ENCODE results near the gene MRPS27. TPM values are rescaled to one million over a fixed set of nuclear protein-coding genes. Genes with fewer than 3 reads are reported as not detected.

MRPS27 gene
- total and polyA plus RNA-seq, 2 experiments from 2014 or later = 36.4 to 58.5 TPM

- Histone ChIP-seq H3K9ac (peak overlapping the region; percentile 63), H3K27ac (peak overlapping the region; percentile 81), H3K27me3 (replicated peaks; ENCODE audit: insufficient read depth) (no peaks in the 10 kb centered on the region), H3F3A (ENCODE audit: insufficient read depth) (peaks cover 76% of the 10 kb centered on the region), H3K9me2 (ENCODE audit: insufficient read depth) (no peaks in the 10 kb centered on the region), H3K4me3 (peak overlapping the region; percentile 56), H3K4me2 (ENCODE audit: unreplicated experiment) (peak overlapping the region; percentile 77), H3K36me3 (ENCODE audit: low read depth) (peaks cover 32% of the 10 kb centered on the region), H2AFZ (no peak overlapping the region), H3K9me3 (ENCODE audit: low read depth) (no peaks in the 10 kb centered on the region), H3K79me2 (ENCODE audit: insufficient read depth) (no peaks in the 10 kb centered on the region), H4K20me1 (ENCODE audit: insufficient read depth) (no peaks in the 10 kb centered on the region), H3K4me1 (ENCODE audit: insufficient read depth) (peaks cover 39% of the 10 kb centered on the region)
- DNase-seq = peak; percentile 87
- 27 to 39% methylated on average over 6 of the region's 6 CpGs for WGBS, 2 experiments (ENCODE audit: low coverage in 1 of 2, low lambda C conversion rate in 2 of 2, missing lambda C conversion rate in 2 of 2)
- TF ChIP-seq EZH2phosphoT487 (IDR thresholded peaks at IDR 0.05; ENCODE audit: insufficient read depth, low read depth) = no peak
- TF ChIP-seq EZH2 (IDR thresholded peaks at IDR 0.05; ENCODE audit: insufficient read depth, poor library complexity, severe bottlenecking) = no peak
- in situ Hi-C loops (cut with MboI) = no loop called here
Measured at GRCh38 chr5:72210888-72211678, 109.0 kb downstream of the MRPS27 start.

- Histone ChIP-seq H2AFZ (no peak overlapping the region), H3K9me2 (ENCODE audit: insufficient read depth) (no peaks in the 10 kb centered on the region), H3K9me3 (ENCODE audit: low read depth) (no peaks in the 10 kb centered on the region), H3K4me1 (ENCODE audit: insufficient read depth) (peaks cover 55% of the 10 kb centered on the region), H3K4me3 (no peak overlapping the region), H3K9ac (no peak overlapping the region), H3K4me2 (ENCODE audit: unreplicated experiment) (no peak overlapping the region), H4K20me1 (ENCODE audit: insufficient read depth) (no peaks in the 10 kb centered on the region), H3K79me2 (ENCODE audit: insufficient read depth) (no peaks in the 10 kb centered on the region), H3K36me3 (ENCODE audit: low read depth) (peaks cover 47% of the 10 kb centered on the region), H3K27ac (peak overlapping the region; percentile 81), H3F3A (ENCODE audit: insufficient read depth) (peaks cover 93% of the 10 kb centered on the region), H3K27me3 (replicated peaks; ENCODE audit: insufficient read depth) (no peaks in the 10 kb centered on the region)
- peak; percentile 29 for DNase-seq
- TF ChIP-seq EZH2phosphoT487 (IDR thresholded peaks at IDR 0.05; ENCODE audit: insufficient read depth, low read depth) (no peak), EZH2 (IDR thresholded peaks at IDR 0.05; ENCODE audit: insufficient read depth, poor library complexity, severe bottlenecking) (no peak)
- WGBS, 2 experiments (ENCODE audit: low coverage in 1 of 2, low lambda C conversion rate in 2 of 2, missing lambda C conversion rate in 2 of 2) = 73 to 76% methylated on average over 9 to 10 of the region's 10 CpGs
- in situ Hi-C loops (cut with MboI) = no loop called here
Measured at GRCh38 chr5:72209147-72210115, 110.6 kb downstream of the MRPS27 start.

GRCh38 chr5:72208324-72208926, 111.6 kb downstream of the MRPS27 start:
- in situ Hi-C loops (cut with MboI) = no loop called here

GRCh38 chr5:72206994-72207393, 113.0 kb downstream of the MRPS27 start:
- Histone ChIP-seq H4K20me1 (ENCODE audit: insufficient read depth) (no peaks in the 10 kb centered on the region), H3K4me1 (ENCODE audit: insufficient read depth) (peaks cover 53% of the 10 kb centered on the region), H3K9ac (no peak overlapping the region), H3K9me2 (ENCODE audit: insufficient read depth) (no peaks in the 10 kb centered on the region), H3K79me2 (ENCODE audit: insufficient read depth) (peaks cover 9% of the 10 kb centered on the region; the same call in 1 of the 2 replicates), H3F3A (ENCODE audit: insufficient read depth) (peaks cover 96% of the 10 kb centered on the region), H3K9me3 (ENCODE audit: low read depth) (no peaks in the 10 kb centered on the region), H3K27me3 (replicated peaks; ENCODE audit: insufficient read depth) (no peaks in the 10 kb centered on the region), H3K36me3 (ENCODE audit: low read depth) (peaks cover 62% of the 10 kb centered on the region), H3K27ac (no peak overlapping the region), H3K4me2 (ENCODE audit: unreplicated experiment) (no peak overlapping the region), H2AFZ (no peak overlapping the region), H3K4me3 (no peak overlapping the region)
- in situ Hi-C loops (cut with MboI) = no loop called here
- TF ChIP-seq EZH2phosphoT487 (IDR thresholded peaks at IDR 0.05; ENCODE audit: insufficient read depth, low read depth) (no peak), EZH2 (IDR thresholded peaks at IDR 0.05; ENCODE audit: insufficient read depth, poor library complexity, severe bottlenecking) (no peak)
- 81 to 87% methylated on average over 3 of the region's 3 CpGs for WGBS, 2 experiments (ENCODE audit: low coverage in 1 of 2, low lambda C conversion rate in 2 of 2, missing lambda C conversion rate in 2 of 2)
- no peak for DNase-seq

More at GRCh38 chr5:72208324-72208926, 111.6 kb downstream of the MRPS27 start:
- Histone ChIP-seq H3K4me1 (ENCODE audit: insufficient read depth) (peaks cover 57% of the 10 kb centered on the region), H3K27me3 (replicated peaks; ENCODE audit: insufficient read depth) (no peaks in the 10 kb centered on the region), H3K27ac (no peak overlapping the region), H3K9me3 (ENCODE audit: low read depth) (no peaks in the 10 kb centered on the region), H3K9ac (no peak overlapping the region), H3K4me2 (ENCODE audit: unreplicated experiment) (no peak overlapping the region), H4K20me1 (ENCODE audit: insufficient read depth) (no peaks in the 10 kb centered on the region), H3F3A (ENCODE audit: insufficient read depth) (peaks cover 97% of the 10 kb centered on the region), H3K36me3 (ENCODE audit: low read depth) (peaks cover 55% of the 10 kb centered on the region), H3K9me2 (ENCODE audit: insufficient read depth) (no peaks in the 10 kb centered on the region), H3K79me2 (ENCODE audit: insufficient read depth) (no peaks in the 10 kb centered on the region), H2AFZ (no peak overlapping the region), H3K4me3 (no peak overlapping the region)
- TF ChIP-seq EZH2phosphoT487 (IDR thresholded peaks at IDR 0.05; ENCODE audit: insufficient read depth, low read depth) = no peak
- WGBS, 2 experiments (ENCODE audit: low coverage in 1 of 2, low lambda C conversion rate in 2 of 2, missing lambda C conversion rate in 2 of 2) = 97 to 100% methylated on average over 3 of the region's 3 CpGs
- no peak for DNase-seq

Measured in GM23248 (cell line).